Psoas muscle (tissue), 8 donors: ENCODE measurements around the gene NINL. TPM values are rescaled to one million over a fixed set of nuclear protein-coding genes. Genes with fewer than 3 reads are reported as not detected.

Experiments
- ATAC-seq, 4 donors: fragments of 200-7000 bp; cut with Tn5 transposase; one replicate each; pipeline ENCODE4 v1.9.1; 2020; ENCODE audit warnings: moderate library complexity in 3 of 4, mild to moderate bottlenecking in 2 of 4
- DNase-seq, 2 donors: peaks; one replicate each; pipeline ENCODE4 v3.0.0-alpha.2; 2020
- H3K27ac ChIP-seq: fragments of 200-600 bp; one replicate; pipeline ENCODE4 v1.8.0; 2022
- H3K27me3 ChIP-seq, 3 donors: fragments of 200-600 bp in 1 of 3; one replicate each; pipeline versions ENCODE4 v1.6.1 to v1.8.0; 2013 to 2022; ENCODE audit warnings: low read length in 2 of 3, mild to moderate bottlenecking in 2 of 3, moderate library complexity in 1 of 3; ENCODE audit not compliant: insufficient read depth in 3 of 3
- H3K36me3 ChIP-seq, 2 donors: fragments of 200-600 bp in 1 of 2; one replicate each; pipeline versions ENCODE4 v1.6.1 to v1.8.0; 2013 to 2022; ENCODE audit warnings: low read depth in 1 of 2, mild to moderate bottlenecking in 1 of 2, moderate library complexity in 1 of 2; ENCODE audit not compliant: insufficient read depth in 1 of 2
- H3K4me1 ChIP-seq: fragments of 200-600 bp; one replicate; pipeline ENCODE4 v1.8.0; 2022
- H3K4me3 ChIP-seq: fragments of 200-600 bp; one replicate; pipeline ENCODE4 v1.8.0; 2022; ENCODE audit warnings: mild to moderate bottlenecking
- H3K9me3 ChIP-seq: fragments of 200-600 bp; one replicate; pipeline ENCODE4 v1.8.0; 2022
- WGBS, 3 donors: extraction: QIAGEN DNeasy Blood & Tissue Kit; methylation state at CpG; one replicate each; pipeline versions ENCODE4 v1.1.6 to v1.1.7; 2013; 5-methylcytosine and 5-hydroxymethylcytosine counted together
- intact Hi-C, 2 donors: fragments of 100-400 bp; cut with DNase I; formaldehyde crosslinking; loops; one replicate each; pipeline versions ENCODE4 v1.11.0 to v1.14.2; 2022
- polyA plus RNA-seq, 3 donors: library from polyadenylated mRNA; stranded (reverse); fragments of 200-250 nt; gene quantifications; one replicate each; pipeline ENCODE4 v1.2.3, GENCODE V29; 2013
- total RNA-seq, 4 donors: library from RNA; stranded (reverse); fragmentation: NEBNext Ultra II Directional in 2 of 4; extraction: Animal tissue kit (Norgen Biotek cat#: 25700) in 2 of 4; gene quantifications; one replicate each; pipeline versions ENCODE4 v1.2.1 to v1.2.4, GENCODE V29; 2021 to 2023
- TF ChIP-seq, protein P1 (sequence below): fragments of 200-600 bp; IDR thresholded peaks from one replicate; pipeline ENCODE4 v1.8.0; 2022; ENCODE audit warnings: antibody characterized with exemption
- donor health status: healthy with polysubstance abuse.
- donor health status: DM: no; HTN: no; CAD: no; lungs with moderate emphysema.
- donor health status: Bipolar disorder and iron deficiency.
- donor health status: healthy.
- donor health status: DM: yes; HTN: yes; CAD: no.
- donor health status: DM: no; HTN: no; CAD: no.
- donor health status: DM: no; HTN: no; CAD: no.
- donor health status: DM: yes; HTN: yes; CAD: no.

NINL gene
- total and polyA plus RNA-seq, 7 donors, result 0.22 to 1.3 (median 0.42) TPM

DNA sequence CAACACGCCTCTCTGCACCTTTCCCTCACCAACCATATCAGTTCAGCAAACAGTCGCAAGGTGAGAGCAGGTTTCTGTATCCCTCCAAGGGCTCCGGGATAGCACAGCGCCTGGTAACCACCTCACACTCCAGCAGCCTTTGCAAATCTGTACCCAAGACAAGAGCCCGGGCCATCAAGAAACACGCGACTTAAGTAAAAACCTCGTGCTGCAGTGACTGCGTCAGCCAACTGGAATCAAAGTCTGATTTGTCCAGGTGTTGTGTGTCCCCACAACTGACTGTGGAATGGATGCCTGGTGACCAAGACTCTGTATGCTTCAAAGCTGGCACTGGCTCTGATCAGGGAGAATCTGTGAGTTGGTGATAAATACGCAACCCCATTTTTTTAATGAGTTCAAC is 74.1 kb downstream of the NINL start:
- Histone ChIP-seq H3K27me3 (no peaks in the 10 kb centered on the region), H3K4me3 (no peak overlapping the region), H3K36me3 (no peaks in the 10 kb centered on the region), H3K9me3 (peaks cover 20% of the 10 kb centered on the region), H3K4me1 (no peaks in the 10 kb centered on the region), H3K27ac (no peak overlapping the region)
- intact Hi-C loops, result no loop called here
- WGBS, 3 donors, result 93 to 97% (median 96%) methylated on average over 10 of the region's 10 CpGs
- no peak for ATAC-seq
- DNase-seq, result no peak
- TF ChIP-seq, protein P1, sequence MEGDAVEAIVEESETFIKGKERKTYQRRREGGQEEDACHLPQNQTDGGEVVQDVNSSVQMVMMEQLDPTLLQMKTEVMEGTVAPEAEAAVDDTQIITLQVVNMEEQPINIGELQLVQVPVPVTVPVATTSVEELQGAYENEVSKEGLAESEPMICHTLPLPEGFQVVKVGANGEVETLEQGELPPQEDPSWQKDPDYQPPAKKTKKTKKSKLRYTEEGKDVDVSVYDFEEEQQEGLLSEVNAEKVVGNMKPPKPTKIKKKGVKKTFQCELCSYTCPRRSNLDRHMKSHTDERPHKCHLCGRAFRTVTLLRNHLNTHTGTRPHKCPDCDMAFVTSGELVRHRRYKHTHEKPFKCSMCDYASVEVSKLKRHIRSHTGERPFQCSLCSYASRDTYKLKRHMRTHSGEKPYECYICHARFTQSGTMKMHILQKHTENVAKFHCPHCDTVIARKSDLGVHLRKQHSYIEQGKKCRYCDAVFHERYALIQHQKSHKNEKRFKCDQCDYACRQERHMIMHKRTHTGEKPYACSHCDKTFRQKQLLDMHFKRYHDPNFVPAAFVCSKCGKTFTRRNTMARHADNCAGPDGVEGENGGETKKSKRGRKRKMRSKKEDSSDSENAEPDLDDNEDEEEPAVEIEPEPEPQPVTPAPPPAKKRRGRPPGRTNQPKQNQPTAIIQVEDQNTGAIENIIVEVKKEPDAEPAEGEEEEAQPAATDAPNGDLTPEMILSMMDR, result no peak

- TF ChIP-seq, protein P1, result no peak
Observed at GRCh38 chr20:25510721-25511120, 74.6 kb downstream of the NINL start.

DNA sequence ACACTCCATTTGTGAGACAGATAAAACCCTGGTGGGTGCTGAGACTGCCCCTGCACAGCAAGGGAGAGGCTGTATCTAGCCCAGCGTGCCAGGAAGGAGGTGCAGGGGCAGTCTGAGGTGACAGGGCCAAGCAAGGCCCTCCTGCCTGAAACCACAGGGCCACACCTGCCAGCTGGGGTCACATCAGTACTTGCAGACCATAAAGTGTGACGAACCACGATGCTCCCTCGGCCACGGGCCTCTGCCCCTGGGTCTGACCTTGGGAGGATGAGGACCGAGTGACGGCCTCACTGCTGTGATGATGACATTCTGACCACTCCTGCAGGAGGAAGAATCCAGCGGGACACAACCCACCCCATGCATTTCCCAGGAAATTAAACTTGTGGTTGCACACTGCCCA is 75.1 kb downstream of the NINL start:
- Histone ChIP-seq H3K36me3 (no peaks in the 10 kb centered on the region), H3K4me3 (no peak overlapping the region), H3K9me3 (peaks cover 14% of the 10 kb centered on the region), H3K27me3 (no peaks in the 10 kb centered on the region), H3K4me1 (no peaks in the 10 kb centered on the region), H3K27ac (no peak overlapping the region)
- TF ChIP-seq, protein P1, result no peak
- intact Hi-C loops, result no loop called here
- DNase-seq (no peak), ATAC-seq (no peak)
- 92 to 97% (median 94%) methylated on average over 8 of the region's 8 CpGs for WGBS, 3 donors

More at GRCh38 chr20:25510721-25511120, 74.6 kb downstream of the NINL start:
- Histone ChIP-seq H3K4me3 (no peak overlapping the region), H3K36me3 (no peaks in the 10 kb centered on the region), H3K4me1 (no peaks in the 10 kb centered on the region), H3K27me3 (no peaks in the 10 kb centered on the region), H3K27ac (no peak overlapping the region), H3K9me3 (peaks cover 20% of the 10 kb centered on the region)
- WGBS, 3 donors, result 90 to 96% (median 92%) methylated on average over 7 of the region's 7 CpGs
- intact Hi-C loops, result no loop called here
- no peak for DNase-seq
- no peak for ATAC-seq

- Histone ChIP-seq H3K9me3 (peaks cover 3% of the 10 kb centered on the region), H3K4me1 (no peaks in the 10 kb centered on the region), H3K36me3 (no peaks in the 10 kb centered on the region), H3K4me3 (no peak overlapping the region), H3K27ac (no peak overlapping the region), H3K27me3 (no peaks in the 10 kb centered on the region)
- WGBS, 3 donors, result 97% methylated on average over 5 of the region's 5 CpGs
- intact Hi-C loops, result no loop called here
- TF ChIP-seq, protein P1, result no peak
- ATAC-seq (no peak), DNase-seq (no peak)
Observed at GRCh38 chr20:25509084-25509483, 76.2 kb downstream of the NINL start.

DNA sequence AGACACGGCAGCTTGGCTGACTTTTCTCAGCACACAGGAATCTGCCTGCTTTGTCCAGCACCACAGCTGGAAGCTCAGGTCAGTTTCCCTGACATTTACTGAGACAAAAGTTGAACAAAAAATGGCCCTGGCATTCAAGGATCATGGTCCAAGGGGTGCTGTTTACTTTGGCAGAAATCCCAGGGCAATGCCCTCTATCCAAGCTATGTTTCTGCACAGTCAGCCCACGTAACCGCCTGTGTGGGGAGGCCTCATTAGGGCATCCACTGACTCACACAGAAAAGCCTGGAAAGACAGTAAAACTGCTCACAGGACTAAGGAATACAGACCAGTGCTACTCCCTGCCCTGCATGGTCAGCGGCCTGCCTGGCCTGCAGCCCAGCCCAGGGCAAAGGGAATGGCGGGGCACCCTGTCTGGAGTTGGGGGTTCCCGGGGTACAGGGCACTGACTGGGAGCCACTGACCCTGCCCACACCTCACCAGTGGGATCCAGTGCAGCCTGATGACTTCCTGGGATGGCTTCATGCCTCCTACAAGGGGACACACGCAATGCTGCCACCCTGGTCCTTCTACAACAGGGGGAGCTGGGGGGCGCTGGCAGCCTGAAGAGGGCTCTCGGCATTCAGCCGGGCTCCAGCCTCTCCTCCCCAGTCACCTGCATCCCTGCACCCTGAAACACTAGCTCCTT is 77.1 kb downstream of the NINL start:
- DNase-seq (no peak), ATAC-seq (no peak)
- no peak overlapping the region for H3K27ac ChIP-seq
- no peak overlapping the region for H3K4me3 ChIP-seq
- H3K36me3 ChIP-seq, result no peaks in the 10 kb centered on the region
- H3K4me1 ChIP-seq, result no peaks in the 10 kb centered on the region
- TF ChIP-seq, protein P1, result no peak
- H3K9me3 ChIP-seq, result no peaks in the 10 kb centered on the region
- WGBS, 3 donors, result 86 to 88% (median 86%) methylated on average over 10 of the region's 10 CpGs
- intact Hi-C loops, result no loop called here
- H3K27me3 ChIP-seq, result no peaks in the 10 kb centered on the region
